HL-60/S4 treated with phorbol 12-myristate 13-acetate at 8.2 ng/mL for 4 days and 3 days (cell line): ENCODE measurements around the gene GLRA1.
"Not testable (repeated sequence)": the region's sequence is repeated elsewhere in the genome, so short reads cannot be mapped to it uniquely, and the experiment has no call there.

ENCODE experiments used
- in situ Hi-C: fragments of 300-500 bp; cut with MboI; formaldehyde crosslinking; loops from 2 replicates; pipeline ENCODE4 v1.15.0; 2022; ENCODE audit warnings: low sequenced_read_pairs

GLRA1 gene

DNA sequence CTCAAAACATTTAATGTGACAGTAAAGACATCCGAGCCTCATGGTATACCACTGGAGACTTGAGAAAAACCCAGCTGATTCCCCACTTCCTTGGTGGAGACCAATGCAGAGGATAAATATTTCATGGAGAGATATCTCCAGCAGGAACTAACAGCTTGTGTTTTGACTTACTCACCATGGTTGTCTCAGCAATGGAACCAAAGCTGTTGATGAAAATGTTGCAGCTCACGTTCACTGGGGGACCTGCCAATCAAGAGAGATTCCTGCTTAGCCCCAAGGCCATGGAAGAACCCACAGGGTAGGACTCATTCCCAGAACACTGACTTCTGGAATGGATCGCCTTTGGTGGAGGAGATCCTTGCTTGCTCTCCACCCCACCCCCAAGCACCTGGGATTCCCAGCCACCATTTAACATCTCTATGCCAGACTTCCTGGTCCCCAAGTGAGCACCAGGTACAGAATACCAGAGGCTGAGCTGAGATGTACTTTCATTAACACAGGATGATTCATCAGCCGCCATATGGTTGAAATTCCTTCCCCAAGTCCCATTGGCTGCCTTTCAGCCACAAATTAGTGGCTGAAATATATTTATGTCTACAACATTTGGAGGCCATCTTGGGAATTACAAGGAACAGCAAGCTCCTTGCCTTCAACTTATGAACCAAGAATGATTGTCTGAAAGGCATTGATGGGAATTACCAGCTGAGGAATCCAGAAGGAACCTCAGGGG, 37.9 kb downstream of the GLRA1 start:
- in situ Hi-C loops: no loop called here

DNA sequence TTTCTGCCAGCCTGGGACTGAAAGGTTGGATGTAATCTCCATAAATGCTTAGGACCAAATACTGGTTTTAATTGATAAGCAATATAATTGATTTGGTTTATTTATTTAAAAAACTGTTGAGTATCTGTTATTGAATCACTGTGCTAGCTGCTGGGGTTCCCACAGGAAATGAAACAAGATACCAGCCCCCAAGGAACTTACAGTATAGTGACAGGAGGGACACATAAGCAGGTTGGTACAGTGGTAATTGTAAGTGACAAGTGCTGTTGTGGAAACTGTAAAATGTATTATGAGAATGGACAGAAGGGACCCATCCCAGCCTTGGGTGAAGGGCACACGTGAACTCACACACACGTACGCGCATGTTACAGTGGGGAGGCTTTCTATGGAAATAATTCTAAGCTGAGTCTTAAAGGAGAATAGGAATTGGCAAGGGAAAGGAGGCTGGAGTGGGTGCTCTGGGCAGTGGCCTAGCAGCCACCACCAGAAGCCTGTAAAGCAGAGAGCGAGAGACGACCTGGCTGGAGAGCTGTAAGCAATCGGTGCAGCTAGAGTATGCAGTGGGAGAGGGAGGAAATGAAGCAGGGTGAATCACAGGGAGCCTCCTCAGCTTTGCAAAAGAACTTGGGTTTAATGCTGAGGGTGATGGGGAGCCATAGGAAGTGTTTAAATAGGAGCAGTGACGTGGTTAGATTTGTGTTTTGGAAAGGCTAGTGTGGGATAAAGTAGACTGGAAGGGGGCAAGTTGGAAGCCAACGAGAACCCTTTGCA, 39.3 kb downstream of the GLRA1 start:
- in situ Hi-C loops: no loop called here

DNA sequence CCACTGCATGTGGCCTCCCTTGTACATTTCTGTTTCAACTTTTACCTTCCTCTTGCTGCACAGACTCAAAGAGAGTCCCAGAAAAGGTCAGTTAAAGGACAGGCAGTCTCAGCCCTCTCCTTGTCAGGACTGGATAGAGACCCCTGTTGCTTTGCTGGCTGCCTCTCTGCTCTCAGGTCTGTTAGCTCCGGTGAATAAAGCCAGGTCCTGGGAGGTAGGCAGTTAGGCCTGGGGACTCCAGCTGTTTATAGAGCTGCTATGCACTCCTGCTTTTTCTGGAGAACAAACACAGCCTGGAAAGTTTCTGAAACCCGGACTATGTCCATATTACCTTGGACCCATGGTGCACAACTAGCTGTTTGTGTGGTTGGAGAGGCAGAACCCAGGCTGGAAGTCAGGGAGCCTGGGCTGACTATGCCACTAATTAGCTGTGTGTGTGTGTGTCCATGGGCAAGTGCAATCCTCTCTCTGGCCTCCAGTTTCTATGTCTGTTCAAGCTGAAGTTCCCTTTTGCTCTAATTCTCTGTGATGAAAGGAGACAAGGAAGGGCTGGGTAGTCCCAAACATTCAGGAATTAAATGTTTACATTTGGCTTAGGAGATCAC, 42.9 kb downstream of the GLRA1 start:
- in situ Hi-C loops: no loop called here

DNA sequence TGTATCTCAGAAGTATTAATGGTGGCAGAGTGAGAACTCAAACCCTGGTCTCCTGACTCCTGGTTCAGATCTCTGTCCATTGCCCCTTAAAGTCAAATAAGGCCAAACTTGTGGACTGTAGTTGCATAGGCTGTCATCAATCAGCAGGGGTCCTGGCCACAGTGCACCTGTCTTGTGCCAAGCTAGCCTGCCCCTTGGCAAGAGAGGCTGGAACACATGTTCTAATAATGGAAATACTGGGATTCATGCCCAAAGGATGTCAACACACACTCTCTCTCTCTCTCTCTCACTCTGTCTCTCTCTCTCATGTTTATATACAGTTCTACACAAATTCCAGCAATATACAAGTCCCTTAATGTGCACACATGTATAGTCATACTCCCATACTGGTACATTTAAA, 44.3 kb downstream of the GLRA1 start:
- in situ Hi-C loops: no loop called here

DNA sequence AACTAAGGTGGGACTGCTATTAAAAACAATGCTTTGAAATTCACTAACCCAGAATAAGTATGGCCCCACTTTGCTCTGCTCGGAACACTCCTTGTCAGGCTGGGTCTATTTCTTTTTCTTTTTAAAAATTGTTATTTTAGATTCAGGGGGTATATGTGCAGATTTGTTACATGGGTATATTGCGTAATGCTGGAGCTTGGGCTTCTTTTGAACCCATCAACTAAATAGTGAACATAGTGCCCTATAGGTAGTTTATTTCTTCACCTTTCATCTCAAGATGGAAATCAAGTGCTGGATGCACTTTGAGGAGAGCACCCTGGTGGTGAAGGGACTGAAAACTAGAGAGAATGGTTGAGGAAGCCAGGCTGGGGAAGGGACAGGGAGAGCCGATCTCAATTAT, 51.0 kb downstream of the GLRA1 start:
- in situ Hi-C loops: no loop called here

DNA sequence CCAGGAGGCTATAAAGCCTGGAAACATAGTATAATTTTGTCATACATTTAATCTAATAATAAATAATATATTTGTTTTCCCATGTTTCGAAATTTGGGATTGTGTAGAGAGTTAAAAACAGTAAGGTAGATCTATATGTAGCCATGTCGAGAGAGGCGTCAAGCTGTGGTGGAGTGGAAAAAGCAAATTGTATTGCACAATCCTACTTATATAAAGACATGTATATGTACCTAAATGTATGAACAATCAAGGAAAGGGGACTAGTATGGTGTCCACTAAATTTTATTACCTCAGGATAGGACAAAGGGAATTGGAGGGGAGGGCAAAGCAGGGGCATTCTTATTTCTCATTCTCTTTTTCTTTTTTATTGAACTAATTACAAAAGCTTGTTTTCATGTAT, 52.0 kb downstream of the GLRA1 start:
- in situ Hi-C loops: no loop called here

DNA sequence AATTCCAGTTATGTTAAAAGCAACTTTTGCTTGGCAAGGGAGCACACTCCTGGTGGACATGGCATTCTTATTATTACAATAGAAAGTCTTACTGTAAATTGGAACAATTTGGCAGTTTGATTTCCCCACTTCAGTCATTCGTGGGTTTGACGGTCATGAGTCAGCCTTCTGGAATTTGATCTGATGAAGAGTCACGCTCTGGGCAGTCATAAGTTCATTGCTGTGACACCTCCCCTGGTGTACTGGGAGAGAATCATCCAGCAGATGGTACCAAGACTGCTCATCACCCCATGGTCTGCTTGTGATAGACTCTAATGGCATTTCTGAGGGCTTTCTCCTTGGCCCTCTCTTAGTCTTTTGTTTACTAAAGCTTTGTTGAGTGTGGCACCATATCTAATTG, 53.8 kb downstream of the GLRA1 start:
- in situ Hi-C loops: no loop called here

DNA sequence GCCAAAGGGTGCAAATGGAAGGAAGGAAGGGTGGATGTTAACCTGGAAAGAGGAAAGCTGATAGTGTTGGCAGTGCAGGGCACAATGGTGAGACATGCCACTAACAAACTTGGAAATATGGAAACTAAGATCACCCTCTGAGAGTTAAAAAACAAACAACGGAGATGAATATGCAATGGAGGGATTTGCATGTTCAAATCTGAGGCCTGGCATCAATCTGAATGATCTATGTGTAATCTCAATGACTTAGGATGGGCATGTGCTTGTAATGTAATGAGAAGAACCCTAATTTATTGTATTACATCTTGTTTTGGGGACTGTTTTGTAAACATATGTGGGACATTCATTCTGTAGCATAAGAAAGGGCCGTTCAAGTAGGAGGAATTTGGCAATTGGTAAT, 54.4 kb downstream of the GLRA1 start:
- in situ Hi-C loops: no loop called here

DNA sequence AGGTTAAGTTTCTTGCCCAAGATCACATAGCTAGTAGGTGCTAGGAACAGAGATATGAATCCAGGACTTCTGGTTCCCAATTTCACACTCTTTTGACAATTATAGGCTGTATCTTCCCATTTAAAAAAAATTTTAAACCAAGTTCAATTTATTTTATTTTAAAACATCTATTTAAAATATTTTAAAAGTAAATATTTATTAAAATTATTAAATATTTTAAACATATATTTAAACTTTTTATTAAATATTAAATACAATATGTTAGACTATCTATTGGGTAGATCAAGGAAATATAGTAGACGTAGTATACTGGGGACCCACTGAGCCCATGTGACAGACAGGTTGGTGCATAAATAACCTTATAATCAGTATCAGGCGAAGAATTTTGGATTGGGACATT, 54.8 kb downstream of the GLRA1 start:
- in situ Hi-C loops: no loop called here

DNA sequence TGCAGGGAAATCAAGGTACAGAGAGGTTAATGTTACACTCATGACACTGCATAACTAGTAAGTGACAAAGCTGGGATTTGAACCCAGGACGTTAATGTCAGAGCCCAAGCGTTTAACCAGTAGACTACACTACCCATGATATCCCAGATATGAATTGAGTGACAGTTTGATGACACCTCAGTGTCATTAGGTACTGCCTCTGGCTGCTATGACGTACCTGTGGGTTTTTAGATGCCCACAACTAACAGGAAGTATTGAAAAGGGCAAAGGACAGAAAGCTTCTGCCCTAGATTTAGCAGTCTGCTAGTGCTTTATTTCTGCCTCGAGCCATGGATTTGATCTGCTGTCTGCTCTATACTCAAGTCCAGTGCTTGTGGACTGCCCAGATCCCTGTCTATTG, 56.2 kb downstream of the GLRA1 start:
- in situ Hi-C loops: no loop called here

DNA sequence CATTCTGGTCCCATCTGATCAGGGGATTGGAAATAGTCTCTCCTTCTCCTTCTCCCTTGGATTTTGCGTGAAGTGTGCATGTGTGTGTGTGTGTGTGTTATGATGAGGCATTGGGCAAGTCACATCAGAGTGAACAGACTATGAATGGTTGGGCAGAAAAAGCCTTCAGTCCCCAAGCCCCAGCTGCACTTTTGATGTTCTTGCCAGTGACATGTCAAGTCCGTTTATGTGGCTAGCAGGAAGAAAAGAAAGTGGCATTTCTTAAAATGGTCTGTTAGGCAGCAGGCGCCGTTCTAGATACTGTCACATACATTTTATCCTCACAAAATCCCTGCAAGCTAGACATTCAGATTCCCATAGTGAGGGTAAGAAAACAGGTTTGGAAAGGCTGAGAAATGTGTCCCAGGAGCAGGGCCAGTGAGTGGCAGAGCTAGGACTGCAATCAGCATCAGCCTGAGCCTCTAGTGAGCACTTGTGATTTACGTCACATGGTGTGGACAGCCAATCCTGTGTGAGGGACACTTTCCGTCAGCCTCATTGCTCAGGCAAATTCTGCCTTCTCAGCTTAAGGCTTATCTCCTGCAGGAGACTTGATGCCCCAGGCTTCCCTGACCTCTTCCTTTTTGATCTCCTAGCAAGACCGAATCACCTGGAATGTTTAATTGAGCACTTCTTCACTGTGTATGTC, 60.4 kb downstream of the GLRA1 start:
- in situ Hi-C loops: no loop called here

DNA sequence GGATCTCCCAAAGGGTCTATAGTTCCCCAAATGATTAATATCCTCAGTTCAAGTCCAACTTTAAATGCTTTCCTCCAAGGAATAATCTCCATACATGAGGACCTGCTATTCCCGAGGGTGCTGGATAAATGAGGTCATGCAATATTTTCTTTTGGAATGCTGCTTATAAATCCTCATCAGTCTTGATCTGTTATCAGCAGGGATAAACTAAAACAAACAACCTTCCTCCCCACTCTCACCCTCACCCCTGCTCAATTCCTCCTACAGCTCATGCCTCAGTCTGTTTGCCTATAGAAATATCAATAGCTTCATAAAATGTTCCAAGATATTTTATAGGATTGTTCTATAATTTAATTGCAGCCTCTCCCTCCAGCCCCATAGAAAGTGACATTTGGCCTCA, 61.1 kb downstream of the GLRA1 start:
- in situ Hi-C loops: no loop called here

DNA sequence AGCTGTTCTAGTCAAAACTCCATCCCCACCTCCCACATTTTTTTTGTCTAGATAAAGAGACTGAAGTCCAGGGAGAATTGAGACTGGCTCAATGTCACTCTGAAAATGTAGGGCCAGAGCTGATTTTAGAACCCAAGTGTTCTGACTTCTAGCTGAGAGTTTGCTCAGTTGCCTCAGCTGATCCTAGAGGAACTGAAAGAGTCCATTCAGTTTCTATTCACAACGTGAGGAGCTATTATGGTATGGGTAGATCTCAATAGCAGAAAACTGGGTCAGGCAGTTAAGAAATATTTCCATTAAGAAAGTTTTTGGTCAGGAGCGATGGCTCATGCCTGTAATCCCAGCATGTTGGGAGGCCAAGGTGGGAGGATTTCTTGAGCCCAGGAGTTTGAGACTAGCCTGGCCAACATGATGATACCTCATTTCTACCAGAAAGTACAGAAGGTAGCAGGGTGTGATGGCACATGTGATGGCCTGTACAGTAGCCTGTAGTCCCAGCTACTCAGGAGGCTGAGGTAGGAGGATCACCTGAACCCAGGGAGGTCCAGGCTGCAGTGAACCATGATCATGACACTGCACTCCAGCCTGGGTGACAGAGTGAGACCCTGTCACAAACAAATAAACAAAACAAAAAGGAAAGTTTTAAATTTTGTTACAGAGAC, 61.7 kb downstream of the GLRA1 start:
- in situ Hi-C loops: no loop called here

DNA sequence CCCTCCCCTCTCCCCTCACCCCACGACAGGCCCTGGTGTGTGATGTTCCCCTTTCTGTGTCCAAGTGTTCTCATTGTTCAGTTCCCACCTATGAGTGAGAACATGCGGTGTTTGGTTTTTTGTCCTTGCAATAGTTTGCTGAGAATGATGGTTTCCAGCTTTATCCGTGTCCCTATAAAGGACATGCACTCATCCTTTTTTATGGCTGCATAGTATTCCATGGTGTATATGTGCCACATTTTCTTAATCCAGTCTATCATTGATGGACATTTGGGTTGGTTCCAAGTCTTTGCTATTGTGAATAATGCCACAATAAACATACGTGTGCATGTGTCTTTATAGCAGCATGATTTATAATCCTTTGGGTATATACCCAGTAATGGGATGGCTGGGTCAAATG, 63.8 kb downstream of the GLRA1 start:
- in situ Hi-C loops: not testable (repeated sequence)

DNA sequence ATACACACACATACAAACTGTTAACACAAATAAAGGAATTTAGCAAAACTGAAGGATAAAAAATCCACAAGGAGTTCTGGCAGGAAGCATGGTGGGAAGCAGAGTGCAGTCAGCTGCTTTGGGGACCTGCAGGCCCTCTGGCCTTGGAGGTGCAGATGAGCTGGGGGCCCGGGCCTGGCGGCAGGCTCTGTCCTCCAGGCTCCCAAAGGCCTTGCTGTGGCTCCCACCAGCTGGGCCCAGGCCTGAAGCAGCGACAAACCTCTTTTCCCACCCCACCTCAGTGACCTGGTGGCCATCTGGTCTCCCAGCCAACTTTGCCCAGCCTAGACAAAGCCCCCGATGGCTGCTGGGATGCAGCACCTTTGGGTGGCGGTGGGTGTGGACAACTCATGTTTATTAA, 67.8 kb downstream of the GLRA1 start:
- in situ Hi-C loops: no loop called here

DNA sequence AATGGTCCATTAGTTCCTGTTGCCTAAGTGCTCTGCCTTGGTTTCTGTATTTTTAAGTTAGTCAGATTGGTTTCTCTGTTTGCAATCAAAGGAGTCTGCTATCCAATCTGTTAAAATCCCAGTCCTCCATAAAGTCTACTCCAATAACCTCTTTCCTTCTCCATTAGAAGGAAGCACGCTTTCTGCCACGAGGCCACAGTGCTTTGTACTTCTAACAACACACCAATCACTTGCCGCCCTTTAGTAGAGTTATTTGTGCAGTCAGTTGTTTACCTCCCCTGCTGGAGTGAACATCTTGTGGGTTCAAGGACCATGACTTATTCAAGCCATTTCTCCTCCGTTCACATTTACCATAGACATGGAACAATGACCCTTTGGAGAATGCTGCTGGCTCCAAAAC, 69.0 kb downstream of the GLRA1 start:
- in situ Hi-C loops: no loop called here

DNA sequence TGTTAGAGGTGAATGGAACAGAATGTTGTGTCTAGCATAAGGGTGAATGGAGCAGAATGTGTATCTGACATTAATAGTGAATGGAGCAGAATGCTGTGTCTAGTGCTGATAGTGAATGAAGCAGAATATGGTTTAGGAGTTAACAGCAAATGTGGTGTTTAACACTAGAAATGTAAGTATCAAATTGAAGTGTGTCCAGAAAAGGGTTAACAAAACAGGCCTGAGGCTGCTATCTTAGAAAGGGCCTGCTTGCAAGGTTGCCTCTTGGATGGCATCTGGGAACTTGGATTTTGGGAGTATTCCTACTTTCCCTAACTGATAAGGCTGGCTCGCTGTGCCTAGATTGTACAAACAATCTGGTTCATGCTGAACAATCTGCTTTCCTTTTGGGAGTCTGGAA, 76.8 kb downstream of the GLRA1 start:
- in situ Hi-C loops: no loop called here

DNA sequence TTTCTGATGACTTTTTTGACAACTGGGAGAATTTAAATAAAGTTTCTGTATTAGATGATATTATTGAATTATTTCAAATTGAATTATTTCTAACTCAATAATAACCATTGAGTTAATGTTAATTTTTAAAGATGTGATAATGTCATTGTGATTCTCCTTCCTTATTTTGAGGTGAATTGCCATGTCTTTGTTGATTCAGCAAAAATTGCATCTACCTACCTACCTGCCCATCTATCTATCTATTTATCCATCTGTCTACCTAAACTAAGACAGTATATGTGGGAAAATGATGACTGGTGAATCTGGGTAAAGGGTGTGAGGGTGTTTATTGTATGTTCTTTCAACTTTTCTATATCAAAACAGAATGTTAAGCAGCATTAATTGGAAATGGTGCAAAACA, 77.9 kb downstream of the GLRA1 start:
- in situ Hi-C loops: no loop called here

DNA sequence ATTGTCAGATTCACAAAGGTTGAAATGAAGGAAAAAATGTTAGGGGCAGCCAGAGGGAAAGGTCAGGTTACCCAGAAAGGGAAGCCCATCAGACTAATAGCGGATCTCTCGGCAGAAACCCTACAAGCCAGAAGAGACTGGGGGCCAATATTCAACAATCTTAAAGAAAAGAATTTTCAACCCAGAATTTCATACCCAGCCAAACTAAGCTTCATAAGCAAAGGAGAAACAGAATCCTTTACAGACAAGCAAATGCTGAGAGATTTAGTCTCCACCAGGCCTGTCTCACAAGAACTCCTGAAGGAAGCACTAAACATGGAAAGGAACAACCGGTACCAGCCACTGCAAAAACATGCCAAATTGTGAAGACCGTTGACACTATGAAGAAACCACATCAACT, 91.8 kb downstream of the GLRA1 start:
- in situ Hi-C loops: not testable (repeated sequence)

DNA sequence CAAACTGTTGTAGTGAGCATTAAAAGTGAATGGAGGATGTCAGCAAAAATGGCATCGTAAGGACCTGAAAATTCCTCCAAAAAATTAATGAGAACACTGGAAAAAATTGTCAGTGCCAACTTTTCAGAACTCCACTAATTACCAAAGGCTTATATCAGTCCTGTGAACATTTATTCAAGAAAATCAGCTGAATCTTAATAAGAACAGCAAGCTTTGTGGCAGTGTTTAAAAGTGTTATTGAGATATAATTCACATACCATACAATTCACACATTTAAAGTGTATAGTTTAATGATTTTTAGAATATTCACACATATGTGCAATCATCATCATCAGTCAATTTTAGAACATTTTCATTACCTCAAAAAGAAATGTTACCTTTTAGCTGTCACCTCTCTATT, 95.3 kb downstream of the GLRA1 start:
- in situ Hi-C loops: no loop called here

DNA sequence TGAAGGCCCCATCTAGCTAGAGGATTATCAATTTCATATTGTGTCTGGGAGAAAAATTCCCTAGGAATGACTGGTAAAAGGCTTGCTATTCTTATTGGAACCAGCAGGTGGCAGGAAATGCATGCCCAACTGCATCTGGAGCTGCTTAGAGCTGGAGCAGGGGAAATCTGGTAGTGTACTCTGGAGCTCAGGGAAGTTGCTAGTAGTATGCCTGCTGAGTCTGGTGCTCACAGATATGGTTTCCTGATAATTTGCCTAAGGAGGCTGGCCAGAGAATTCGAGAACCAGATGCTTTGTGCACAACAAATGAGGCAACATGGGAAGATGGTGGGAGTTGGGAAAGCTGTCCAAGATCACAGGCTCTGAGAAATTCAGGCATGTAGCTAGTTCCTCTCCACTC, 99.2 kb downstream of the GLRA1 start:
- in situ Hi-C loops: no loop called here
